ENCODE data around the gene S100A7. TPM values are rescaled to one million over a fixed set of nuclear protein-coding genes. Genes with fewer than 3 reads are reported as not detected.

S100A7 gene
- total and polyA plus RNA-seq, 9 of the 15 experiments (the other 6 are each of a cell fraction or from before 2014, with no cell fraction given): not detected

DNA sequence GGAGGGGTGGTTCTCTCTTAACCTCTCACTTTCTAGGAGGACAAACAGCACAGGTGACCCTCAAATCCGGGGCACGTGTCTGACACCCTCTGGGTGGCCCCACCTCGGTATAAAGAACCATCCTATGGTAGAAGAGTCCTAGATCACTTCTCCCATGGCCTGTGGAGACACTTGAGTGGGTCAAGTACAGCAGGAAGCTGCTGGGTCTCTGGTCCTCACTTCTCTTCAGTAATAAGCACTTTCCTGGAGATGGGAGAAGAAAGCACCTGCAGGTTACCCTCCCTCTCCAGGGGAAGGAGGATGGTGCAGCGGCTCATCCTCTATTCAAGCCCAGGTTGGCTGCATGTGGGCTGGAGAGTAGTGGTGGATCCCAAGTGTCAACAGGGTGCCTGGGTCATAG, 17.0 kb downstream of the S100A7 start:
- no peaks in the 10 kb centered on the region for H3K36me3 ChIP-seq (ENCODE audit: control insufficient read depth, insufficient read depth, low read length)
- no peak overlapping the region for H3K27ac ChIP-seq (ENCODE audit: extremely low read depth, low read depth, low read length)
- intact Hi-C loops (cut with micrococcal nuclease) (no loop called here), in situ Hi-C loops (cut with MboI) (no loop called here)
- no peak overlapping the region for H3K4me3 ChIP-seq
- BruUV-seq (replicated peaks): no TSS peak
- H4K20me1 ChIP-seq (replicated peaks; ENCODE audit: control insufficient read depth, insufficient read depth, low read length): no peaks in the 10 kb centered on the region
- no peaks in the 10 kb centered on the region for H3K4me1 ChIP-seq (replicated peaks in 1 of 2; ENCODE audit: control insufficient read depth in 2 of 2, insufficient read depth in 2 of 2, low read length in 2 of 2)
- H3K9me1 ChIP-seq (ENCODE audit: control insufficient read depth, insufficient read depth, low read length): no peaks in the 10 kb centered on the region
- WGBS (ENCODE audit: insufficient coverage, low coverage, missing lambda C conversion rate): 2% methylated on average over 4 of the region's 4 CpGs
- DNase-seq (ENCODE audit: extremely low read depth in 1 of 4, low spot score in 3 of 4) (no peak), FAIRE-seq (no peak), ATAC-seq (no peak)
- H3K9ac ChIP-seq (ENCODE audit: insufficient read depth in 1 of 2, low read depth in 2 of 2, low read length in 2 of 2): no peak overlapping the region
- H3K4me2 ChIP-seq (ENCODE audit: insufficient read depth, low read length): no peak overlapping the region
- no peaks in the 10 kb centered on the region for H3K9me3 ChIP-seq (replicated peaks; ENCODE audit: control insufficient read depth, insufficient read depth, low read depth, low read length)
- no peak overlapping the region for H2AFZ ChIP-seq (ENCODE audit: low read depth, low read length)
- ChIA-PET POLR2A (interaction anchor here (0.6 kb wide), 1 partner anchor 100 kb away, joined by 3 read pairs; no protein-coding TSS in a partner anchor), CTCF (ENCODE audit: low intra/inter-chr PET ratio) (no interaction called here)
- H3K27me3 ChIP-seq (ENCODE audit: control insufficient read depth in 2 of 2, insufficient read depth in 2 of 2, low read length in 2 of 2): peaks cover 6 to 18% of the 10 kb centered on the region in 2 experiments; a peak in 3 of 5 replicates
- no peaks in the 10 kb centered on the region for H3K79me2 ChIP-seq (ENCODE audit: control insufficient read depth, insufficient read depth, low read length)
- TF ChIP-seq SOX6 (IDR thresholded peaks at IDR 0.05) (no peak), NFE2L1 (tag; IDR thresholded peaks at IDR 0.05; ENCODE audit: borderline replicate concordance, low read depth) (no peak), TEAD4 (IDR thresholded peaks at IDR 0.05; ENCODE audit: low read length) (no peak), TEAD4 (CRISPR knock-in tag; IDR thresholded peaks at IDR 0.05; ENCODE audit: borderline replicate concordance) (no peak), POLR3A (IDR thresholded peaks at IDR 0.05; ENCODE audit: borderline replicate concordance, extremely low read depth, insufficient read depth, insufficient read length) (no peak), ESRRA (IDR thresholded peaks at IDR 0.05; ENCODE audit: borderline replicate concordance, low read depth) (no peak), ETS2 (tag; IDR thresholded peaks at IDR 0.05; ENCODE audit: borderline replicate concordance, poor library complexity, severe bottlenecking) (no peak), KLF6 (CRISPR knock-in tag; IDR thresholded peaks at IDR 0.05; ENCODE audit: borderline replicate concordance) (no peak), TAF7 (tag; IDR thresholded peaks at IDR 0.05) (no peak), CBFA2T2 (conservative IDR thresholded peaks at IDR 0.05) (no peak), NR4A1 (CRISPR knock-in tag; IDR thresholded peaks at IDR 0.05) (no peak), NR4A1 (tag; IDR thresholded peaks at IDR 0.05) (no peak), KAT2B (IDR thresholded peaks at IDR 0.05; ENCODE audit: low read depth, low read length) (no peak), BCOR (IDR thresholded peaks at IDR 0.05) (no peak)
- TF ChIP-seq, protein P1, sequence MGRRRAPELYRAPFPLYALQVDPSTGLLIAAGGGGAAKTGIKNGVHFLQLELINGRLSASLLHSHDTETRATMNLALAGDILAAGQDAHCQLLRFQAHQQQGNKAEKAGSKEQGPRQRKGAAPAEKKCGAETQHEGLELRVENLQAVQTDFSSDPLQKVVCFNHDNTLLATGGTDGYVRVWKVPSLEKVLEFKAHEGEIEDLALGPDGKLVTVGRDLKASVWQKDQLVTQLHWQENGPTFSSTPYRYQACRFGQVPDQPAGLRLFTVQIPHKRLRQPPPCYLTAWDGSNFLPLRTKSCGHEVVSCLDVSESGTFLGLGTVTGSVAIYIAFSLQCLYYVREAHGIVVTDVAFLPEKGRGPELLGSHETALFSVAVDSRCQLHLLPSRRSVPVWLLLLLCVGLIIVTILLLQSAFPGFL (CRISPR knock-in tag; IDR thresholded peaks at IDR 0.05): no peak
- TF ChIP-seq, protein P2, sequence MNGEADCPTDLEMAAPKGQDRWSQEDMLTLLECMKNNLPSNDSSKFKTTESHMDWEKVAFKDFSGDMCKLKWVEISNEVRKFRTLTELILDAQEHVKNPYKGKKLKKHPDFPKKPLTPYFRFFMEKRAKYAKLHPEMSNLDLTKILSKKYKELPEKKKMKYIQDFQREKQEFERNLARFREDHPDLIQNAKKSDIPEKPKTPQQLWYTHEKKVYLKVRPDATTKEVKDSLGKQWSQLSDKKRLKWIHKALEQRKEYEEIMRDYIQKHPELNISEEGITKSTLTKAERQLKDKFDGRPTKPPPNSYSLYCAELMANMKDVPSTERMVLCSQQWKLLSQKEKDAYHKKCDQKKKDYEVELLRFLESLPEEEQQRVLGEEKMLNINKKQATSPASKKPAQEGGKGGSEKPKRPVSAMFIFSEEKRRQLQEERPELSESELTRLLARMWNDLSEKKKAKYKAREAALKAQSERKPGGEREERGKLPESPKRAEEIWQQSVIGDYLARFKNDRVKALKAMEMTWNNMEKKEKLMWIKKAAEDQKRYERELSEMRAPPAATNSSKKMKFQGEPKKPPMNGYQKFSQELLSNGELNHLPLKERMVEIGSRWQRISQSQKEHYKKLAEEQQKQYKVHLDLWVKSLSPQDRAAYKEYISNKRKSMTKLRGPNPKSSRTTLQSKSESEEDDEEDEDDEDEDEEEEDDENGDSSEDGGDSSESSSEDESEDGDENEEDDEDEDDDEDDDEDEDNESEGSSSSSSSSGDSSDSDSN (IDR thresholded peaks at IDR 0.05; ENCODE audit: borderline replicate concordance in 1 of 2, low read depth in 2 of 2, low read length in 2 of 2): no peak
- TF ChIP-seq, protein P3, sequence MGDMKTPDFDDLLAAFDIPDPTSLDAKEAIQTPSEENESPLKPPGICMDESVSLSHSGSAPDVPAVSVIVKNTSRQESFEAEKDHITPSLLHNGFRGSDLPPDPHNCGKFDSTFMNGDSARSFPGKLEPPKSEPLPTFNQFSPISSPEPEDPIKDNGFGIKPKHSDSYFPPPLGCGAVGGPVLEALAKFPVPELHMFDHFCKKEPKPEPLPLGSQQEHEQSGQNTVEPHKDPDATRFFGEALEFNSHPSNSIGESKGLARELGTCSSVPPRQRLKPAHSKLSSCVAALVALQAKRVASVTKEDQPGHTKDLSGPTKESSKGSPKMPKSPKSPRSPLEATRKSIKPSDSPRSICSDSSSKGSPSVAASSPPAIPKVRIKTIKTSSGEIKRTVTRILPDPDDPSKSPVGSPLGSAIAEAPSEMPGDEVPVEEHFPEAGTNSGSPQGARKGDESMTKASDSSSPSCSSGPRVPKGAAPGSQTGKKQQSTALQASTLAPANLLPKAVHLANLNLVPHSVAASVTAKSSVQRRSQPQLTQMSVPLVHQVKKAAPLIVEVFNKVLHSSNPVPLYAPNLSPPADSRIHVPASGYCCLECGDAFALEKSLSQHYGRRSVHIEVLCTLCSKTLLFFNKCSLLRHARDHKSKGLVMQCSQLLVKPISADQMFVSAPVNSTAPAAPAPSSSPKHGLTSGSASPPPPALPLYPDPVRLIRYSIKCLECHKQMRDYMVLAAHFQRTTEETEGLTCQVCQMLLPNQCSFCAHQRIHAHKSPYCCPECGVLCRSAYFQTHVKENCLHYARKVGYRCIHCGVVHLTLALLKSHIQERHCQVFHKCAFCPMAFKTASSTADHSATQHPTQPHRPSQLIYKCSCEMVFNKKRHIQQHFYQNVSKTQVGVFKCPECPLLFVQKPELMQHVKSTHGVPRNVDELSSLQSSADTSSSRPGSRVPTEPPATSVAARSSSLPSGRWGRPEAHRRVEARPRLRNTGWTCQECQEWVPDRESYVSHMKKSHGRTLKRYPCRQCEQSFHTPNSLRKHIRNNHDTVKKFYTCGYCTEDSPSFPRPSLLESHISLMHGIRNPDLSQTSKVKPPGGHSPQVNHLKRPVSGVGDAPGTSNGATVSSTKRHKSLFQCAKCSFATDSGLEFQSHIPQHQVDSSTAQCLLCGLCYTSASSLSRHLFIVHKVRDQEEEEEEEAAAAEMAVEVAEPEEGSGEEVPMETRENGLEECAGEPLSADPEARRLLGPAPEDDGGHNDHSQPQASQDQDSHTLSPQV (IDR thresholded peaks at IDR 0.05): no peak

Measured in K562 (cell line).